ENCODE data around the gene VWA3A.
"Not testable (repeated sequence)": the region's sequence is repeated elsewhere in the genome, so short reads cannot be mapped to it uniquely, and the experiment has no call there.

The VWA3A gene

GRCh38 chr16:22123759-22124490, 31.6 kb downstream of the VWA3A start:
- H3K4me2 ChIP-seq (ENCODE audit: insufficient read depth, low read length), result no peak overlapping the region
- H4K20me1 ChIP-seq (ENCODE audit: insufficient read depth, low read length), result 0 out of 2 replicates have a peak, but pooled peaks cover 3% of the 10 kb centered on the region
- no peak overlapping the region for H3K27ac ChIP-seq (ENCODE audit: low read length)
- no peak overlapping the region for H2AFZ ChIP-seq (ENCODE audit: low read depth, low read length)
- no peak for ATAC-seq (ENCODE audit: insufficient read depth, low read depth)
- no peaks in the 10 kb centered on the region for H3K36me3 ChIP-seq (ENCODE audit: insufficient read depth, low read length)
- DNase-seq, result no peak
- TF ChIP-seq, protein P1, sequence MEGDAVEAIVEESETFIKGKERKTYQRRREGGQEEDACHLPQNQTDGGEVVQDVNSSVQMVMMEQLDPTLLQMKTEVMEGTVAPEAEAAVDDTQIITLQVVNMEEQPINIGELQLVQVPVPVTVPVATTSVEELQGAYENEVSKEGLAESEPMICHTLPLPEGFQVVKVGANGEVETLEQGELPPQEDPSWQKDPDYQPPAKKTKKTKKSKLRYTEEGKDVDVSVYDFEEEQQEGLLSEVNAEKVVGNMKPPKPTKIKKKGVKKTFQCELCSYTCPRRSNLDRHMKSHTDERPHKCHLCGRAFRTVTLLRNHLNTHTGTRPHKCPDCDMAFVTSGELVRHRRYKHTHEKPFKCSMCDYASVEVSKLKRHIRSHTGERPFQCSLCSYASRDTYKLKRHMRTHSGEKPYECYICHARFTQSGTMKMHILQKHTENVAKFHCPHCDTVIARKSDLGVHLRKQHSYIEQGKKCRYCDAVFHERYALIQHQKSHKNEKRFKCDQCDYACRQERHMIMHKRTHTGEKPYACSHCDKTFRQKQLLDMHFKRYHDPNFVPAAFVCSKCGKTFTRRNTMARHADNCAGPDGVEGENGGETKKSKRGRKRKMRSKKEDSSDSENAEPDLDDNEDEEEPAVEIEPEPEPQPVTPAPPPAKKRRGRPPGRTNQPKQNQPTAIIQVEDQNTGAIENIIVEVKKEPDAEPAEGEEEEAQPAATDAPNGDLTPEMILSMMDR (IDR thresholded peaks at IDR 0.05; ENCODE audit: borderline replicate concordance, extremely low read depth, low read length, poor library complexity, severe bottlenecking), result no peak
- no peak for TF ChIP-seq EZH2 (IDR thresholded peaks at IDR 0.05; ENCODE audit: borderline replicate concordance, low read depth, low read length, severe bottlenecking)
- H3K9ac ChIP-seq (ENCODE audit: low read depth, low read length), result no peak overlapping the region
- H3K4me1 ChIP-seq (ENCODE audit: insufficient read depth, low read length), result no peaks in the 10 kb centered on the region
- H3K9me3 ChIP-seq (ENCODE audit: insufficient read depth, low read length, severe bottlenecking), result no peaks in the 10 kb centered on the region
- H3K27me3 ChIP-seq (ENCODE audit: insufficient read depth, low read length, poor library complexity), result no peaks in the 10 kb centered on the region
- no peak overlapping the region for H3K4me3 ChIP-seq (ENCODE audit: low read depth in 1 of 2, low read length in 2 of 2)
- H3K79me2 ChIP-seq (ENCODE audit: insufficient read depth, low read length), result no peaks in the 10 kb centered on the region

DNA sequence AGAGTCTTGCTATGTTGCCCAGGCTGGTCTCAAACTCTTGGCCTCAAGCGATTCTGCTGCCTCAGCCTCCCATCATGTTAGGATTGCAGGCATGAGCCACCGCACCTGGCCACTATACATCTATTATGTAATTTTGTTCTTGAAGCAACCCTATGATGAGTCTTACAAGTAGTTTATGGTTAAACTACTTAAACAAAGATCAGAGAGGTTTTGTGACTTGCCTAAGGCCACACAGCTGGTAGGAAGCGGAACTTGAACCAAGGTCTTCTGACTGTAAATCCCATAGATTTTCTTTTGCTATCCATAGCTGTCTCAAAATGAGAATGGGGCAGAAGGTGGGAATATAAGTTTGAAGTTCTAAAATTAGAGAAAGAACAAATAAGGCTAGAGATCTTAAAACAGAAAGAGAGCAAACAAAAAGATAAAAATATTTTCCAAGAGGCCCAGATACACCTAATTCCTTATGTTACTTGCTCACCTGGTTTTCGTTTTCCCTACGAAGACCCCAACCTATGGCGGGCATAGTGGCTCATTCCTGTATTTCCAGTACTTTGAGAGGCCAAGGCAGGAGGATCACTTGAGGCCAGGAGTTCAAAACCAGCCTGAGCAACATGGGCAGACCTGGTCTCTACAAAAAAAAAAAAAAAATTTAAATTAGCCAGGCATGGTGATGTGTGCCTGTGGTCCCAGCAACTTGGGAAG, 32.4 kb downstream of the VWA3A start:
- Histone ChIP-seq H3K27ac (ENCODE audit: low read length) (no peak overlapping the region), H2AFZ (ENCODE audit: low read depth, low read length) (no peak overlapping the region), H3K79me2 (ENCODE audit: insufficient read depth, low read length) (no peaks in the 10 kb centered on the region), H3K4me3 (ENCODE audit: low read depth in 1 of 2, low read length in 2 of 2) (no peak overlapping the region), H3K4me1 (ENCODE audit: insufficient read depth, low read length) (no peaks in the 10 kb centered on the region), H4K20me1 (ENCODE audit: insufficient read depth, low read length) (0 out of 2 replicates have a peak, but pooled peaks cover 3% of the 10 kb centered on the region), H3K9ac (ENCODE audit: low read depth, low read length) (no peak overlapping the region), H3K4me2 (ENCODE audit: insufficient read depth, low read length) (no peak overlapping the region), H3K9me3 (ENCODE audit: insufficient read depth, low read length, severe bottlenecking) (no peaks in the 10 kb centered on the region), H3K36me3 (ENCODE audit: insufficient read depth, low read length) (no peaks in the 10 kb centered on the region), H3K27me3 (ENCODE audit: insufficient read depth, low read length, poor library complexity) (no peaks in the 10 kb centered on the region)
- ATAC-seq (ENCODE audit: insufficient read depth, low read depth) (no peak), DNase-seq (no peak)
- TF ChIP-seq, protein P1 (IDR thresholded peaks at IDR 0.05; ENCODE audit: borderline replicate concordance, extremely low read depth, low read length, poor library complexity, severe bottlenecking), result no peak
- TF ChIP-seq EZH2 (IDR thresholded peaks at IDR 0.05; ENCODE audit: borderline replicate concordance, low read depth, low read length, severe bottlenecking), result no peak

DNA sequence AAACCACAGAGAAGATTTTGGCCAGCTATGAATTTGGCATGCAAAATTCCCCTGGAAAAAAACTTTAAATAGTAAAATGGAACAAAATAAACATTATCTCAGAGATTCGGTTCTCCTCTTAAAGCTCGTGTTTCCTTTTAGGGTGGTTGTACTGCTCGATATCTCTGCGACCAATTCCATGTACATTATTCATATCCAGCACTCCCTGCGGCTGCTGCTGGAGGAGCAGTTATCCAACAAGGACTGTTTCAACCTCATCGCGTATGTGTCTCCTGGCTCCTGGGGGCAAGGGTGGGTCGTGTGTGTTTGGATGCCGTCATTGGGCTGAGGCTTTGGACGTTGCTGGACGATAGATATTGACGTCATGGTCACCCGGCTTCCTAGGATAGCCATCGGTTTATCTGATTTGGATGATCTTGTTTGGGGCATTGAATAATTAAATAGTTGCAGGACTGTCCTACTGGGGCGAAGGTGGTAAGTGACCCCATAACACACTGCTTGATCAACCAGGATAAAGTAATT, 33.8 kb downstream of the VWA3A start:
- DNase-seq, result no peak
- Histone ChIP-seq H3K4me1 (ENCODE audit: insufficient read depth, low read length) (no peaks in the 10 kb centered on the region), H3K27ac (ENCODE audit: low read length) (no peak overlapping the region), H3K4me2 (ENCODE audit: insufficient read depth, low read length) (no peak overlapping the region), H3K4me3 (ENCODE audit: low read depth in 1 of 2, low read length in 2 of 2) (no peak overlapping the region), H3K9me3 (ENCODE audit: insufficient read depth, low read length, severe bottlenecking) (no peaks in the 10 kb centered on the region), H4K20me1 (ENCODE audit: insufficient read depth, low read length) (0 out of 2 replicates have a peak, but pooled peaks cover 3% of the 10 kb centered on the region), H3K36me3 (ENCODE audit: insufficient read depth, low read length) (no peaks in the 10 kb centered on the region), H3K27me3 (ENCODE audit: insufficient read depth, low read length, poor library complexity) (no peaks in the 10 kb centered on the region), H3K9ac (ENCODE audit: low read depth, low read length) (no peak overlapping the region), H3K79me2 (ENCODE audit: insufficient read depth, low read length) (no peaks in the 10 kb centered on the region), H2AFZ (ENCODE audit: low read depth, low read length) (no peak overlapping the region)
- TF ChIP-seq, protein P1 (IDR thresholded peaks at IDR 0.05; ENCODE audit: borderline replicate concordance, extremely low read depth, low read length, poor library complexity, severe bottlenecking), result no peak
- no peak for TF ChIP-seq EZH2 (IDR thresholded peaks at IDR 0.05; ENCODE audit: borderline replicate concordance, low read depth, low read length, severe bottlenecking)
- no peak for ATAC-seq (ENCODE audit: insufficient read depth, low read depth)

DNA sequence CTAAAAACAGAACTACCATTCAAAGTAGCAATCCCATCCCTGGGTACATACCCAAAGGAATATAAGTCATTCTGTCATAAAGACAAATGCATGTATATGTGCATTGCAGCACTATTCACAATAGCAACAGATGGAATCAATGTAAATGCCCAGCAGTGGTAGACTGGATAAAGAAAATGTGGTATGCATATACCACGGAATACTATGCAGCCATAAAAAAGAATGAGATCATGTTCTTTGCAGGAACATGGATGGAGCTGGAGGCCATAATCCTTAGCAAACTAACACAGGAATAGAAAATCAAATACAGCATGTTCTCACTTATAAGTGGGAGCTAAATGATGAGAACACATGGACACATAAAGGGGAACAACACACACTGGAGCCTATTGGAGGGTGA, 36.2 kb downstream of the VWA3A start:
- not testable (repeated sequence) for ATAC-seq (ENCODE audit: insufficient read depth, low read depth); H2AFZ ChIP-seq (ENCODE audit: low read depth, low read length); DNase-seq; H3K9ac ChIP-seq (ENCODE audit: low read depth, low read length); H3K4me3 ChIP-seq (ENCODE audit: low read depth in 1 of 2, low read length in 2 of 2); H3K9me3 ChIP-seq (ENCODE audit: insufficient read depth, low read length, severe bottlenecking); H3K4me1 ChIP-seq (ENCODE audit: insufficient read depth, low read length); H3K27ac ChIP-seq (ENCODE audit: low read length); H4K20me1 ChIP-seq (ENCODE audit: insufficient read depth, low read length); H3K36me3 ChIP-seq (ENCODE audit: insufficient read depth, low read length); H3K79me2 ChIP-seq (ENCODE audit: insufficient read depth, low read length); H3K4me2 ChIP-seq (ENCODE audit: insufficient read depth, low read length); H3K27me3 ChIP-seq (ENCODE audit: insufficient read depth, low read length, poor library complexity)

All from DND-41 (cell line).